GM15510 (cell line): Measurements from ENCODE around the gene MPHOSPH6.

Experiments used
- POLR2A ChIP-seq: IDR thresholded peaks from 3 replicates; pipeline ENCODE4 v1.6.1; 2011; ENCODE audit warnings: borderline replicate concordance; ENCODE audit not compliant: insufficient read length; ENCODE audit errors: extremely low read depth

MPHOSPH6 gene

GRCh38 chr16:82147546-82147945 lies 22.5 kb downstream of the MPHOSPH6 start:
- no peak for TF ChIP-seq POLR2A

- TF ChIP-seq POLR2A: no peak
These were observed 23.1 kb downstream of the MPHOSPH6 start for GRCh38 chr16:82146957-82147356.

- TF ChIP-seq POLR2A: no peak
These were observed 23.5 kb downstream of the MPHOSPH6 start for GRCh38 chr16:82146556-82146955.

GRCh38 chr16:82138478-82139285 lies 31.3 kb downstream of the MPHOSPH6 start:
- TF ChIP-seq POLR2A: no peak

- no peak for TF ChIP-seq POLR2A
These were observed 32.2 kb downstream of the MPHOSPH6 start for GRCh38 chr16:82137822-82138167.

- TF ChIP-seq POLR2A: no peak
These were observed 32.8 kb downstream of the MPHOSPH6 start for GRCh38 chr16:82136956-82137821.

GRCh38 chr16:82135844-82136243 lies 34.2 kb downstream of the MPHOSPH6 start:
- no peak for TF ChIP-seq POLR2A

GRCh38 chr16:82134846-82135245 lies 35.2 kb downstream of the MPHOSPH6 start:
- no peak for TF ChIP-seq POLR2A

- TF ChIP-seq POLR2A: no peak
These were observed 36.2 kb downstream of the MPHOSPH6 start for GRCh38 chr16:82133798-82134197.

GRCh38 chr16:82129881-82130280 lies 40.1 kb downstream of the MPHOSPH6 start:
- TF ChIP-seq POLR2A: no peak

- TF ChIP-seq POLR2A: no peak
These were observed 45.4 kb downstream of the MPHOSPH6 start for GRCh38 chr16:82124651-82125050.

- TF ChIP-seq POLR2A: no peak
These were observed 50.6 kb downstream of the MPHOSPH6 start for GRCh38 chr16:82119405-82119804.

GRCh38 chr16:82118749-82119148 lies 51.3 kb downstream of the MPHOSPH6 start:
- no peak for TF ChIP-seq POLR2A

GRCh38 chr16:82116535-82116934 lies 53.5 kb downstream of the MPHOSPH6 start:
- no peak for TF ChIP-seq POLR2A

- TF ChIP-seq POLR2A: no peak
These were observed 56.3 kb downstream of the MPHOSPH6 start for GRCh38 chr16:82113741-82114140.

GRCh38 chr16:82111944-82112343 lies 58.1 kb downstream of the MPHOSPH6 start:
- no peak for TF ChIP-seq POLR2A
